GM18868 (cell line): Measurements from ENCODE around the gene B9D2.
"Not testable (repeated sequence)": the region's sequence is repeated elsewhere in the genome, so short reads cannot be mapped to it uniquely, and the experiment has no call there.

Source experiments
- ATAC-seq: cut with Tn5 transposase; IDR thresholded peaks from one replicate; pipeline ENCODE4 v1.9.1; 2021; ENCODE audit warnings: mild to moderate bottlenecking, moderate library complexity; ENCODE audit not compliant: unreplicated experiment

Gene B9D2

GRCh38 chr19:41356984-41357739 lies 6.8 kb downstream of the B9D2 start:
- no peak for ATAC-seq

GRCh38 chr19:41355802-41356201 lies 8.1 kb downstream of the B9D2 start:
- no peak for ATAC-seq

- no peak for ATAC-seq
These were observed 8.9 kb downstream of the B9D2 start for GRCh38 chr19:41355035-41355434.

GRCh38 chr19:41354343-41354953 lies 9.5 kb downstream of the B9D2 start:
- ATAC-seq = no peak

GRCh38 chr19:41353466-41354342 lies 10.2 kb downstream of the B9D2 start, which contains the start of gene TGFB1:
Gene TGFB1, minus strand, starts transcription at chr19:41353922. Its CDS starts 878 bp downstream, at chr19:41353044.
- ATAC-seq = peak; percentile 47

GRCh38 chr19:41352609-41353465 lies 11.1 kb downstream of the B9D2 start:
- no peak for ATAC-seq

GRCh38 chr19:41352279-41352608 lies 11.7 kb downstream of the B9D2 start:
- no peak for ATAC-seq

GRCh38 chr19:41351339-41352245 lies 12.4 kb downstream of the B9D2 start:
- peak; percentile 41 for ATAC-seq

- no peak for ATAC-seq
These were observed 13.1 kb downstream of the B9D2 start for GRCh38 chr19:41350735-41351338.

- not testable (repeated sequence) for ATAC-seq
These were observed 17.0 kb downstream of the B9D2 start for GRCh38 chr19:41346916-41347315.

- no peak for ATAC-seq
These were observed 19.8 kb downstream of the B9D2 start for GRCh38 chr19:41344162-41344561.

- no peak for ATAC-seq
These were observed 22.1 kb downstream of the B9D2 start for GRCh38 chr19:41341669-41342490.

GRCh38 chr19:41339936-41340335 lies 24.0 kb downstream of the B9D2 start:
- ATAC-seq = no peak

GRCh38 chr19:41335467-41335866 lies 28.5 kb downstream of the B9D2 start:
- ATAC-seq = no peak

GRCh38 chr19:41334793-41335192 lies 29.2 kb downstream of the B9D2 start:
- ATAC-seq = no peak

GRCh38 chr19:41332468-41332867 lies 31.5 kb downstream of the B9D2 start:
- ATAC-seq = no peak

GRCh38 chr19:41332000-41332399 lies 31.9 kb downstream of the B9D2 start:
- ATAC-seq = no peak

- no peak for ATAC-seq
These were observed 32.8 kb downstream of the B9D2 start for GRCh38 chr19:41330946-41331678.
